ENCODE results near the gene ZDHHC16. TPM values are rescaled to one million over a fixed set of nuclear protein-coding genes. Genes with fewer than 3 reads are reported as not detected.
A peak's percentile ranks its signal among the peaks of the same experiment; 100 is the strongest.
"Not testable (repeated sequence)": the region's sequence is repeated elsewhere in the genome, so short reads cannot be mapped to it uniquely, and the experiment has no call there.

The ZDHHC16 gene
- total RNA-seq, 1 experiment from 2014 or later: 78.6 TPM

GRCh38 chr10:97465982-97466381, 20.0 kb downstream of the ZDHHC16 start:
- in situ Hi-C loops (cut with HindIII; ENCODE audit: low pct_unique_long_range_greater_than_20kb, low sequenced_read_pairs): no loop called here
- DNase-seq (ENCODE audit: low read depth): no peak

GRCh38 chr10:97466755-97467154, 20.8 kb downstream of the ZDHHC16 start:
- in situ Hi-C loops (cut with HindIII; ENCODE audit: low pct_unique_long_range_greater_than_20kb, low sequenced_read_pairs): no loop called here
- DNase-seq (ENCODE audit: low read depth): no peak

GRCh38 chr10:97468162-97468561, 22.2 kb downstream of the ZDHHC16 start:
- in situ Hi-C loops (cut with HindIII; ENCODE audit: low pct_unique_long_range_greater_than_20kb, low sequenced_read_pairs): no loop called here

GRCh38 chr10:97468781-97469180, 22.8 kb downstream of the ZDHHC16 start:
- DNase-seq (ENCODE audit: low read depth); in situ Hi-C loops (cut with HindIII; ENCODE audit: low pct_unique_long_range_greater_than_20kb, low sequenced_read_pairs): not testable (repeated sequence)

More at GRCh38 chr10:97468162-97468561, 22.2 kb downstream of the ZDHHC16 start:
- DNase-seq (ENCODE audit: low read depth): no peak

GRCh38 chr10:97474918-97475317, 28.9 kb downstream of the ZDHHC16 start:
- in situ Hi-C loops (cut with HindIII; ENCODE audit: low pct_unique_long_range_greater_than_20kb, low sequenced_read_pairs): no loop called here

GRCh38 chr10:97475936-97476594, 30.1 kb downstream of the ZDHHC16 start:
- no peak for DNase-seq (ENCODE audit: low read depth)
- in situ Hi-C loops (cut with HindIII; ENCODE audit: low pct_unique_long_range_greater_than_20kb, low sequenced_read_pairs): no loop called here

More at GRCh38 chr10:97474918-97475317, 28.9 kb downstream of the ZDHHC16 start:
- DNase-seq (ENCODE audit: low read depth): no peak

GRCh38 chr10:97479410-97479809, 33.4 kb downstream of the ZDHHC16 start:
- DNase-seq (ENCODE audit: low read depth); in situ Hi-C loops (cut with HindIII; ENCODE audit: low pct_unique_long_range_greater_than_20kb, low sequenced_read_pairs): not testable (repeated sequence)

- DNase-seq (ENCODE audit: low read depth): no peak
- in situ Hi-C loops (cut with HindIII; ENCODE audit: low pct_unique_long_range_greater_than_20kb, low sequenced_read_pairs): no loop called here
Observed at GRCh38 chr10:97479939-97480338, 34.0 kb downstream of the ZDHHC16 start.

GRCh38 chr10:97481071-97481470, 35.1 kb downstream of the ZDHHC16 start:
- in situ Hi-C loops (cut with HindIII; ENCODE audit: low pct_unique_long_range_greater_than_20kb, low sequenced_read_pairs): no loop called here
- no peak for DNase-seq (ENCODE audit: low read depth)

- in situ Hi-C loops (cut with HindIII; ENCODE audit: low pct_unique_long_range_greater_than_20kb, low sequenced_read_pairs): no loop called here
- DNase-seq (ENCODE audit: low read depth): no peak
Observed at GRCh38 chr10:97482381-97482780, 36.4 kb downstream of the ZDHHC16 start.

- DNase-seq (ENCODE audit: low read depth): no peak
- in situ Hi-C loops (cut with HindIII; ENCODE audit: low pct_unique_long_range_greater_than_20kb, low sequenced_read_pairs): no loop called here
Observed at GRCh38 chr10:97483506-97483905, 37.5 kb downstream of the ZDHHC16 start.

- DNase-seq (ENCODE audit: low read depth): no peak
- in situ Hi-C loops (cut with HindIII; ENCODE audit: low pct_unique_long_range_greater_than_20kb, low sequenced_read_pairs): no loop called here
Observed at GRCh38 chr10:97483921-97484320, 37.9 kb downstream of the ZDHHC16 start.

- DNase-seq (ENCODE audit: low read depth): no peak
- in situ Hi-C loops (cut with HindIII; ENCODE audit: low pct_unique_long_range_greater_than_20kb, low sequenced_read_pairs): no loop called here
Observed at GRCh38 chr10:97485647-97486281, 39.8 kb downstream of the ZDHHC16 start.

GRCh38 chr10:97490592-97490991, 44.6 kb downstream of the ZDHHC16 start:
- no peak for DNase-seq (ENCODE audit: low read depth)
- in situ Hi-C loops (cut with HindIII; ENCODE audit: low pct_unique_long_range_greater_than_20kb, low sequenced_read_pairs): no loop called here

- no peak for DNase-seq (ENCODE audit: low read depth)
- in situ Hi-C loops (cut with HindIII; ENCODE audit: low pct_unique_long_range_greater_than_20kb, low sequenced_read_pairs): no loop called here
Observed at GRCh38 chr10:97494151-97494550, 48.2 kb downstream of the ZDHHC16 start.

- in situ Hi-C loops (cut with HindIII; ENCODE audit: low pct_unique_long_range_greater_than_20kb, low sequenced_read_pairs): no loop called here
- DNase-seq (ENCODE audit: low read depth): no peak
Observed at GRCh38 chr10:97494863-97495506, 49.0 kb downstream of the ZDHHC16 start.

- peak; percentile 70 for DNase-seq (ENCODE audit: low read depth)
- in situ Hi-C loops (cut with HindIII; ENCODE audit: low pct_unique_long_range_greater_than_20kb, low sequenced_read_pairs): no loop called here
Observed at GRCh38 chr10:97497572-97498075, 51.6 kb downstream of the ZDHHC16 start.

- in situ Hi-C loops (cut with HindIII; ENCODE audit: low pct_unique_long_range_greater_than_20kb, low sequenced_read_pairs): no loop called here
Observed at GRCh38 chr10:97498076-97498840, 52.3 kb downstream of the ZDHHC16 start, which contains the start of gene MMS19. Gene MMS19 (minus strand): TSS chr10:97498422. CDS start chr10:97498384, 38 bp downstream.

More at GRCh38 chr10:97498076-97498840, 52.3 kb downstream of the ZDHHC16 start, which contains the start of gene MMS19:
- DNase-seq (ENCODE audit: low read depth): peak; percentile 97
